ENCODE data around the gene SGSM2.

The SGSM2 gene

GRCh38 chr17:2420176-2420575, 82.9 kb downstream of the SGSM2 start:
- no peak for DNase-seq (ENCODE audit: low read depth, low spot score)

GRCh38 chr17:2421315-2422147, 84.2 kb downstream of the SGSM2 start:
- no peak for DNase-seq (ENCODE audit: low read depth, low spot score)

DNA sequence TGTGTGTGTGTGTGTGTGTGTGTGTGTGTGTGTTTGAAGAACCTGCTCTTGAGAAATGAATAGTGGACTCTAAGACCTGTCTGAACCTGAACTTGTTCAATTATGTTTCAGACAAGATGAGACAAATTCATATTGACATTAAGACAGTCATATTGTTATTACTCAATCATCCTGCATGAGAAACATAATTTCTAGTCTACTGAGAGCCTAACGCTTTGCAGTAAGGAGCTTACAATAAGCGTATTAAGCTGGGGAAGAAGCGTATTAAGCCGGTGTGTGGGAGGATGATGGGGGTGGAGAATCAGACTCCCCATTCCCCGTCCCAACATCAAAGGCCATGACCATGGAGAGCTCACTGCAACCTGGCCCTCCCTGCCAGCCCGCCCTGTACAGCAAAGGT, 86.0 kb downstream of the SGSM2 start:
- DNase-seq (ENCODE audit: low read depth, low spot score): no peak

GRCh38 chr17:2427215-2427614, 89.9 kb downstream of the SGSM2 start:
- DNase-seq (ENCODE audit: low read depth, low spot score): no peak

DNA sequence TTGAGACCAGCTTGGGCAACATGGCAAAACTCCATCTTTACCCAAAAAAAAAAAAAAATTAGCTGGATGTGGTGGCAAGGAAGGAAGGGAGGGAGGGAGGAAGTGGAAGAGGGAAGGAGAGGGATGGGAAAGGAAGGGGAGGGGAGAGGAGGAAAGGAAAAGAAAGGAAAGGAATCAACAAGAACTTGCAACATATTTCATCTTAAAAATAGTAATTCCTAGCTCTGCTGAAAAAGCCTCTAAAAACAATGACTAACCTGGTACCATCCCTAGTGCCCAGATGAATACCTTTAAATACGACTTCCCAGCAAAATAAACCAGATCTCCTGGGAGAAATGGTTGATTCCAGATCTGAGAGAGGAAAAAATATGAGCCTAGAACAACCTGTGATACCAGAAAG, 90.6 kb downstream of the SGSM2 start:
- no peak for DNase-seq (ENCODE audit: low read depth, low spot score)

All from smooth muscle cell of the brain vasculature (primary cell).